Measurements from ENCODE around the gene PEBP1. TPM values are rescaled to one million over a fixed set of nuclear protein-coding genes. Genes with fewer than 3 reads are reported as not detected.
A peak's percentile ranks its signal among the peaks of the same experiment; 100 is the strongest.

The PEBP1 gene
- total RNA-seq, 1 donor from 2014 or later: 102 TPM

- no peaks in the 10 kb centered on the region for H3K27me3 Mint-ChIP-seq
- H3K4me1 Mint-ChIP-seq: peaks cover 20% of the 10 kb centered on the region
- H3K9me3 Mint-ChIP-seq: no peaks in the 10 kb centered on the region
- H3K4me3 Mint-ChIP-seq: no peak overlapping the region
- ChIA-PET CTCF (interaction anchor here (1.7 kb wide), 1 partner anchor 25 kb away, joined by 5 read pairs; no protein-coding TSS in a partner anchor), POLR2A (no interaction called here)
- intact Hi-C loops (cut with micrococcal nuclease): no loop called here
- H3K27ac Mint-ChIP-seq: no peak overlapping the region
- peaks cover 65% of the 10 kb centered on the region for H3K36me3 Mint-ChIP-seq (ENCODE audit: low read depth)
- DNase-seq (no peak), ATAC-seq (ENCODE audit: low read depth) (no peak)
- TF ChIP-seq CTCF (IDR thresholded peaks at IDR 0.05): no peak
Measured at GRCh38 chr12:118140825-118141224, 4.9 kb downstream of the PEBP1 start.

GRCh38 chr12:118144499-118144898 is 8.6 kb downstream of the PEBP1 start:
- CTCF ChIA-PET: no interaction called here
- ATAC-seq (ENCODE audit: low read depth): no peak

GRCh38 chr12:118145113-118145797 is 9.3 kb downstream of the PEBP1 start:
- Mint-ChIP-seq H3K36me3 (ENCODE audit: low read depth) (peaks cover 70% of the 10 kb centered on the region), H3K27ac (peak overlapping the region; percentile 51), H3K9me3 (no peaks in the 10 kb centered on the region), H3K27me3 (no peaks in the 10 kb centered on the region), H3K4me3 (no peak overlapping the region), H3K4me1 (peaks cover 9% of the 10 kb centered on the region)
- POLR2A ChIA-PET: interaction anchor here (1.9 kb wide), 1 partner anchor 9 kb away, joined by 10 read pairs; the partner anchor contains the start of gene PEBP1
- intact Hi-C loops (cut with micrococcal nuclease): no loop called here
- DNase-seq (no peak), ATAC-seq (ENCODE audit: low read depth) (no peak)
- CTCF ChIA-PET: no interaction called here
- TF ChIP-seq CTCF (IDR thresholded peaks at IDR 0.05): no peak

More at GRCh38 chr12:118144499-118144898, 8.6 kb downstream of the PEBP1 start:
- Mint-ChIP-seq H3K27ac (no peak overlapping the region), H3K36me3 (ENCODE audit: low read depth) (peaks cover 77% of the 10 kb centered on the region), H3K9me3 (no peaks in the 10 kb centered on the region), H3K27me3 (no peaks in the 10 kb centered on the region), H3K4me1 (peaks cover 9% of the 10 kb centered on the region), H3K4me3 (no peak overlapping the region)
- intact Hi-C loops (cut with micrococcal nuclease): no loop called here
- POLR2A ChIA-PET: interaction anchor here (1.9 kb wide), 1 partner anchor 8 kb away, joined by 10 read pairs; the partner anchor contains the start of gene PEBP1
- DNase-seq: no peak
- no peak for TF ChIP-seq CTCF (IDR thresholded peaks at IDR 0.05)

- DNase-seq (no peak), ATAC-seq (ENCODE audit: low read depth) (no peak)
- Mint-ChIP-seq H3K27ac (peak overlapping the region; percentile 51), H3K36me3 (ENCODE audit: low read depth) (peaks cover 69% of the 10 kb centered on the region), H3K9me3 (no peaks in the 10 kb centered on the region), H3K4me3 (no peak overlapping the region), H3K27me3 (no peaks in the 10 kb centered on the region), H3K4me1 (peaks cover 9% of the 10 kb centered on the region)
- no peak for TF ChIP-seq CTCF (IDR thresholded peaks at IDR 0.05)
- ChIA-PET CTCF (no interaction called here), POLR2A (interaction anchor here (1.9 kb wide), 1 partner anchor 10 kb away, joined by 10 read pairs; the partner anchor contains the start of gene PEBP1)
- intact Hi-C loops (cut with micrococcal nuclease): no loop called here
Measured at GRCh38 chr12:118145798-118146156, 9.9 kb downstream of the PEBP1 start.

- Mint-ChIP-seq H3K4me1 (peaks cover 9% of the 10 kb centered on the region), H3K9me3 (no peaks in the 10 kb centered on the region), H3K27ac (peak overlapping the region; percentile 30), H3K4me3 (no peak overlapping the region), H3K36me3 (ENCODE audit: low read depth) (peaks cover 73% of the 10 kb centered on the region), H3K27me3 (no peaks in the 10 kb centered on the region)
- intact Hi-C loops (cut with micrococcal nuclease): no loop called here
- CTCF ChIA-PET: no interaction called here
- DNase-seq: no peak
- ATAC-seq (ENCODE audit: low read depth): no peak
- no peak for TF ChIP-seq CTCF (IDR thresholded peaks at IDR 0.05)
- POLR2A ChIA-PET: no interaction called here
Measured at GRCh38 chr12:118148287-118148686, 12.4 kb downstream of the PEBP1 start.

Measured in activated B cell treated with CpG ODN at 0.5 μM for 24 hours (primary cell).